ENCODE results near the gene LY86.
"Not testable (repeated sequence)": the region's sequence is repeated elsewhere in the genome, so short reads cannot be mapped to it uniquely, and the experiment has no call there.

LY86 gene

DNA sequence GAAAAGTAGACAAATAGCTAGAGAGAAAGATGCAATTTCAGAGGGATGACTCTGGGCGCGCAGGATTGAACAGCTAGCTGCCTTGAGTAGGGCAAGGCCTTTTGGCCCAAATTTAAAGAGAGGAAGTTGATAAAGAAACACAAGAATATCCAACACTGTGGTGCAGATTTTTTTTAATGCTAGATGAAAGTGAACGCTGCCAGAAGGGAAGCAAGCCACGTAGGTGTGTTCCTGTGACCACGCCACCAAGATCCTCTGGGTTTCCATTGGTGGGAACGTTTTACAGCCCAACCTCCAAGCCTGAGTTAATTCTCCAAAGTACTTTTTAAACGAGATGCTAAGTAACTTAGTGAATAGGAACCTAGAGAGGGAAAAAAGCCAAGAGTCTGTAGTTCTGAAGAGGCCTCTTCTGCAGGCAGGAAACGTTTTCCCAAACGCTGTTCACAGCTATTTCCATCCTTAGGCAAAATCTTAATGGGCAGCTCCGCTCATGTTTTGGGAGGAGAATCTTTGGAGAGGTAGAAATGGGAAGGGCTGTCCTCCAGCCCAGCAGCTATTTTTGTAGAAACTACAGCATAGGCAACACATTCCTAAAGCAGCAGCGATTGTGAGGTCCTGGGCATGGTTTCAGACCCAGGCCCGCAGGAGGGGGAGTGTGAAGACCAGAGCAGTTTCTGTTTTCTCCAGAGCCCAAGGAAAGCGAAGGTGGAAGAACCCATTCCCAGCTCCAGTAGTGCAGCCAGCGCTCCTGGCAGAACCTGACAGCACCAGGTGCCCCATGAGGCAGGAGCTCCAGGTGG, 8.2 kb downstream of the LY86 start:
- DNase-seq (ENCODE audit: low spot score): no peak

DNA sequence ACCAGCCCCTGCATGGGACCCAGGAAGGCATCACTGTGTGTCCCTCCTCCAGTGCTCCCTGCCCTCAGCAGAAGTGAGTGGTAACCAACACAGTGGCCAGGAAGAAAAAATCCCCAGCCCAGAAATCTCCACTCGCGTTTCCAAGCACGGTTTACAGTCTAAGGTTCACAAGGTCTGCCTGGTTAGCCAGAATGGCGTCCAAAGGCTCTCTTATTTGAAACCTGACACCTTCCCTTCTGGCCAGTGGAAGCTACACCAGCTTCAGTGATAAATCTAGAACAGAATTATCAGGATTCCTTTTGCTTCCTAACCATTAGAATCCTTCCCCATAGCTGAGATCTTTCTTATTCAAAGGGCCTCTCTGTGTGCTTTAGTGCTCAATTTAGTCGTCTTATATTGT, 9.2 kb downstream of the LY86 start:
- no peak for DNase-seq (ENCODE audit: low spot score)

DNA sequence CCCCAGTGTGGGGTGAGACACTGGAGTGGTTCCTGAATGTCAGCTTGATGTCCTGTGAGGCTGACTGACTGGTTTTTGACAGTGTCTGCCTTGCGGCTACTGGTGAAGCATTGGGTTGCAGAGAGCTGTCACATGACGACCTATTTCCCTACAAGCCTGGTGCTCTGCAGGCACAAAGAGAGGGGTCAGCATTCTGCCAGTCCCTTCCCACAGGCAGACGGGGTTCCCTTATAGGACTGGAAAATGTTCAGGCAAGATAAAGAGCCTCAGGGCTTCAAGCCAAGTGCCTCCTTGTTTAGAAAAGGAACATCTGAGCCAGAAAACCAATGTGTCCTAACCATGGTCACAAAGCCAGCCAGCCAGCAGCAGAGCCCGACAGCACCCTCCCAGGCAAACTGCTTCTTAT, 11.0 kb downstream of the LY86 start:
- no peak for DNase-seq (ENCODE audit: low spot score)

DNA sequence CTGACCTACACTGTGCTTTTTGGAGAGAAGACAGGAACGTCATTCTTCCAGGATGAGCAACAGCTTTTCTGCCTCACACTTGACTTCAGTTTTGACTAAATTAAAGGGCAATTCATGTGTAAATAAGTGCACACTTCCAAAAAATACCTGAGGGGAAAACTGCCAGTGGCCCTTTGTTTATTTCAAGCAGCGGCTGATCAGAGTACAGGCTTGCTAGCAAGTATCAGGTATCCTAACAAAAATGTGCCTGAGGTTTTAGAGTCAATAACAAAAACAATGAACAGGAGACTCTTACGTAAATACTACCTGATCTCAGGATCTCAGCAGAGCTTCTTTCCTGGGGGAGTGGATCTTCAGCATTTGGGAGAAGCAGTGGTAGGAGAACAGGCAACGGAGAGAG, 12.4 kb downstream of the LY86 start:
- DNase-seq (ENCODE audit: low spot score): no peak

DNA sequence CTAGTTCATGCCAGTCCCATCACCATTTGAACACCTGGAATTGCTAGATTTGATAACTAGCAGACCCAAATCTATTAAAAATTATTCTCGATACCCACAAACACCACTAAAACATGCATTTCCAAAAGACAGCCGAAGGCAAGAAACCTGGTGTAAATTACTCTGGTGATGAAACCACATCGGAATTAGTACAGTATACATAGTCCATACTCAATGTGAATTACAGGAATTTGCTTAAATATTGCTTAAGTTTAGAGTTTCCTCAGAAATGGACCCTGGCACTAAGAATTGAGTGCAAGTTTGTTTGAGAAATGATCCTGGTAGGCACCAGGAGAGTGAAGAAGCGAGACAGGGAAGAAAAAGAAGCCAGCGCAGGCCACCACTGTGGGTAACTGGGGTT, 13.7 kb downstream of the LY86 start:
- no peak for DNase-seq (ENCODE audit: low spot score)

DNA sequence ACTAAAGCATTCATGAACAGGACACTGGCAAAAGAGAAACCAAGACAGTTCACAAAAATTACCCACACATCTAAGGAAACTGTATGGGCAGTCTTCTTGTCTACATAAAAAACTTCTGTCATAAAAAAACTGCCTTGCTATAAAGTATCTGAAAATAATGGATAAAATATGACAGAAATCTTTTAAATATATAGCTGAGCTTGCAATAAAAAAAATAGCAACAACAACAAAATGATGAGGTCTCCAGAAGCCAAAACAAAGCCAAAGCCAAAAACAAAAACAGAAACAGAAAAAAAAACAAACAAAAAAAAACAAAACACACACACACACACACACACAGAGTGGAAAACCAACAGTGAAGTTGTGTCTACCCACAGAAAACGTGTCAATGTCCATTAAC, 14.8 kb downstream of the LY86 start:
- no peak for DNase-seq (ENCODE audit: low spot score)

DNA sequence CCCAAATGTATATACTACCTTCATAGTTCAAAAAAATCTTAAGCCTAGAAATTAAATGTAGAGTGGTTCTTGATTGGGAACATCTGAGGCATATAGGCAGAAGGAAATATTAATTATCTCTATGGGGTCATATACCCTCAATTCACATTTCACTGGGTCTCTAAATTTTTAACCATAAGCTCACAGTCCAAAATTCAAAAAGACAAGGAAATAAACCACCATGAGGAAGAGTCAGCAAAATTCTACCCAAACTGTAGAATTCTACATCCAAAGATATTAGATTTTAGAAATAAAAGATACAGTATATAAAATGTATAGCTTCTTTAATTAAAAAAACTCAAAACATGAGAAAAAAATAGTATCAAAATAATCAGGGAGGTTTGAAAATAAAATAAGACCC, 15.5 kb downstream of the LY86 start:
- DNase-seq (ENCODE audit: low spot score): no peak

DNA sequence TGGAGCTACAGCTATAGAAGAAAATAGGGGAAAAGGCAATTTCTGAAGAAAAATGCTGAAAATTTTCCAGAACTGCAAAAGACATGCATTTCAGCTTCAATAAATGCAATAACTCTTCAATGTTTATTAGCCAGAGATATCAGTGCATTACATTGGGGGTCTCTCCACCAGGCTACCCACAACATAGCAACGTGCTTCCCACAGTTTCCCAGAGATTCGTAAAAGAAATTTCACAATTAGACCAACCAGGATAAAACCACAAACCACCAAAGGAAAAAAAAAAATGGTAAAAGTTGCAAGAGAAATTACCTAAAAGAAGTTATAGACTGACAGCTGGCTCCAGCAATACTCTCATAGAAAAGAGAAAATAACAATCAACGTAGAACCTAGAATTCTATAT, 16.0 kb downstream of the LY86 start:
- no peak for DNase-seq (ENCODE audit: low spot score)

DNA sequence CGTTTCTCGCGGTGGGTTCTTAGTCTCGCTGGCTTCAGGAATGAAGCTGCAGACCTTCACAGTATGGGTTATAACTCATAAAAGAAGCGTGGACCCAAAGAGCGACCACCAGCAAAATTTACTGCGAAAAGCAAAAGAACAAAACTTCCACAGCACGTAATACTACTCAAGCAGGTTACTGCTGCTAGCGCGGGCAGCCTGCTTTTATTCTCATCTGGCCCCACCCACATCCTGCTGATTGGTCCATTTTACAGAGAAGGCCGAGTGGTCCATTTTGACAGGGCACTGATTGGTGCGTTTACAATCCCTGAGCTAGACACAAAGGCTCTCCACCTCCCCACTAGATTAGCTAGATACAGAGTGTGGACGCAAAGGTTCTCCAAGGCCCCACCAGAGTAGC, 17.4 kb downstream of the LY86 start:
- DNase-seq (ENCODE audit: low spot score): no peak

DNA sequence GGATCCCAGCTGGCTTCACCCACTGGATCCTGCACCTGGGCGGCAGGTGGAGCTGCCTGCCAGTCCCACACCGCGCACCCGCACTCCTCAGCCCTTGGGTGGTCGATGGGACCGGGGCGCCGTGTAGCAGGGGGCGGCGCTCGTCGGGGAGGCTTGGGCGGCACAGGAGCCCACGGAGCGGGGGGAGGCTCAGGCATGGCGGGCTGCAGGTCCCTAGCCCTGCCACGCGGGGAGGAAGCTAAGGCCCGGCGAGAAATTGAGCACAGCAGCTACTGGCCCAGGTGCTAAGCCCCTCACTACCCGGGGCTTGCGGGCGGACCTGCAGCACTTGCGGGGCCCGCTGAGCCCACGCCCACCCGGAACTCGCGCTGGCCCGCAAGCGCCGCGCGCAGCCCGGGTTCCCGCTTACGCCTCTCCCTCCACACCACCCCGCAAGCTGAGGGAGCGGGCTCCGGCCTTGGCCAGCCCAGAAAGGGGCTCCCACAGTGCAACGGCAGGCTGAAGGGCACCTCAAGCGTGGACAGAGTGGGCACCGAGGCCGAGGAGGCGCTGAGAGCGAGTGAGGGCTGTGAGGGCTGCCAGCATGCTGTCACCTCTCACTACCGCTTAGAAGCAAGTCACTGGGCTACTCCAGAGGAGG, 18.0 kb downstream of the LY86 start:
- DNase-seq (ENCODE audit: low spot score): not testable (repeated sequence)

DNA sequence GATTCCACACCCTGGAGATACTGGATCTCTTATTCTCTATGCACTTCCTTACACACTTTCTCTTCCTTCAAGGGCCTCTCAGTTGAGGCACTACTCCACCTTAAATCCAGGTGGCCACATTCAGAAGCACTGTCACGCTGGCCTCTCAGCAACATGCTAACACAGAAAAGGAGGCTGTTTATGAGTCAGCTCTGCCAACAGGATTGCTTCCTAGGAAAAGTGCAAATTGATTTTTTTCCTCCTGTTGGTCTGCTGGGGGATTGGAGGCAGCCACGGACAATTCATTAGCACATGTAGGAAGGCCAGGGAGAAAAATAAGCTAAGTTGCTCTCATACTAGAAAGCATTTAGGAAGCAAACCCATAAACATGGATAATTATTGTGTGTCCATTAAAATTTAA, 20.9 kb downstream of the LY86 start:
- no peak for DNase-seq (ENCODE audit: low spot score)

DNA sequence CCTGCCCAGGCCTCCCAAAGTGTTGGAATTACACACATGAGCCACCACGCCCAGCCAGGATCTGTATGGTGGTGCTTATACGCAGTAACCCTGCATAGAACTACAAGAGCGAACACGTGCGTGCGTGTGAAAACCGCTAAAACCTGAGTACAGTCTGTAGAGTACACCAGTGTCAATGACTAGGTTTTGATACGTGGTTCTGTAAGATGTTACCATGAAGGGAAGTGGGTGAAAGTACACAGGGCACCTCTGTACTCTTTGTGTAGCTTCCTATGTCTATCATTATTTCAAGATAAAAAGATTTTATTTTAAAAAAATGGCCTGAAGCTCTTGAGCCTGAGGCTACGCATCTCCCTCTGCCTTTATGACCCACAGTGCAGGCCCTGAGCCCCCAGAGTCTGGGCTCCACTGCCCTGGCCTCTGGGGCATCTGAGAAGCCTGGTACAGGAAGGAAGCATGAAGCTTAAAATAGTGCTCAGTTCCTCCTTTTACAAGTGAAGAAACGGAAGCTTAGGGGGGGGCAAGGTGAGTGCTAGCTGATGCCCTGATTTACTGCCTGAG, 21.6 kb downstream of the LY86 start:
- no peak for DNase-seq (ENCODE audit: low spot score)

DNA sequence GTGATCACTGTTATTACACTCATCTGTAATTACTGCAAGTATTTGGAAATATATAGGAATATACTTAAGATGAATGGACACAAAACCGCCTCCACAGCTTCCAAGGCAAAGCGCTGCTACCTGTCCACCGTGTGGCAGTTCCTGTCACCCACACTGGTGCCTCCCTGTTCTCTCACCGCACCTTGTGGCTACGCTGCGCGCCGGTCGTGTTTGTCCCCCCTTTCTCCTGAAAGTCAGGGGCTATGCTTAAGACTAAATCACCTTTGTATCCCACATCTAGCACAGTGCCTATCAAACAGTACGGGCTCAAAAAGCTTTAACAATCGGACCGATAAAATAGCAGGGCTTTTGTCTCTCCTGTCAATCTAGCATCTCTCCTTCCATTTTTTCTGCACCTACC, 23.0 kb downstream of the LY86 start:
- no peak for DNase-seq (ENCODE audit: low spot score)

DNA sequence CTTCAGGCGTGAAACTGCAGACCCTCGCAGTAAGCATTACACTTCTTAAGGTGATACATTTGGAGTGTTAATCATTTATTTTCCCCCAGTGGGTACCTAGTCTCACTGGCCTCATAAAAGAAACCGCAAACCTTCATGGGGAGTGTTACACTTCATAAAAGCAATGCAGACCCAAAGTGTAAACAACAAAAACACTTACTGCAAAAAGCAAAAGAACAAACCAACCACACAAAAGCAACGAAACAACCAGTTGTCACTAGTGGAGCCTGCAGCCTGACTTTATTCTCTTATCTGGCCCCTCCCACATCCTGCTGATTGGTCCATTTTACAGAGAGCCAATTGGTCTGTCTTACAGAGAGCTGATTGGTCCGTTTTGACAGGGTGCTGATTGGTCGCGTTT, 23.8 kb downstream of the LY86 start:
- no peak for DNase-seq (ENCODE audit: low spot score)

DNA sequence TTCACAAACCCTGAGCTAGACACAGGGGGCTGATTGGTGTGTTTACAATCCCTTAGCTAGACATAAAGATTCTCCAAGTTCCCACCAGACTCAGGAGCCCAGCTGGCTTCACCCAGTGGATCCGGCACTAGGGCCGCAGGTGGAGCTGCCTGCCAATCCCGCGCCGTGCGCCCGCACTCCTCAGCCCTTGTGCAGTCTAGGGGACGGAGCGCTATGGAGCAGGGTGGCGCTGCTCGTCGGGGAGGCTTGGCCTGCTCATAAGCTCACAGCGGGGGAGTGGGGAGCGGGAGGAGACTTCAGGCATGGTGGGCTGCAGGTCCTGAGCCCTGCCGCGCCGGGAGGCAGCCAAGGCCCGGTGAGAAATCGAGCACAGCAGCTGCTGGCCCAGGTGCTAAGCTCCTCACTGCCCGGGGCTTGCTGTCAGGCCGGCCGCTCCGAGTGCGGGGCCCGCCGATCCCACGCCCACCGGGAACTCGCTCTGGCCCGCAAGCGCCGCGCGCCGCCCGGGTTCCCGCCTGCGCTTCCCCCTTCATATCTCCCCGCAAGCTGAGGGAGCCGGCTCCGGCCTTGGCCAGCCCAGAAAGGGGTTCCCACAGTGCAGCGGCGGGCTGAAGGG, 24.7 kb downstream of the LY86 start:
- not testable (repeated sequence) for DNase-seq (ENCODE audit: low spot score)

DNA sequence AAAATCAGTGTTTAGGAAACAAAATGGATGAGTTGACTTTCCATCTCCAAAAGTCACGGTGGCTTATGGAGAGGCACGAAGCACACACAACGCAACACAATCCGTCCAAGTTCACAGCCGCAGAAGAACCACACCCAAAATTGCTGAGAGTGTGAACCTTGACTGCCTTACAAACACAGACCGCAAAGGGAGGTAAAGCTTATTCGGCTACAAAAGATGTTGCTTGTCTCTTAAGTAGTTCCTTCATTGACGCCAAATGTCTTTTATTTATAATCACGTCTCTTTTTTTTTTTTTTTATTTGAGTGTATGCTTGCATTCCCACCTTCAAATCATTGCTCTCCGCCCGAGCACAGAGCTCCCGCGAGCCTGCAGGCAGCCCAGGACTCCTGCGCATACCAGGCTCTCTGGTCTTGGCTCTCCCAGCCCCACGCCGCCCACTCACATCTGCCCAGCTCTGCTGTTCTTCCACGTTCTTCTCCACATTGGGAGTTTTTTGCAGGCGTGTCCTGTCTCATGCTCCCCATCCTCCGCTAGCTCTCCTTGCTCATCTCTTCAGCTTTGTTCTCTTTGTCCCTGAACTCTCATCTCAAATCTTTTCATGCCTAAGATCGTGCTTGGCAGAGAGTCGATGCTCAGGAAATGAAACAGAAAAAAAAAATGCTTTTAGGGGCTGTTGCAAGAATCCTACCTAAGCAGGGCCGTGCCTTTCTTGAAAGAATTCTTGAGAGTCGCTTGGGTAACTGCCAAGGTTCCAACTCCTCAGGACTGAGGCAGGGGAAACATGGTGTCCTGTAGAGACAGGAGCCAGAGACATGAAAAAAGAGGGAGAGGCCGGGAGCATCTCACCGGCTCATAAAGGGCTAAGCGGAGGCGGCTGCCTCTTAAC, 25.8 kb downstream of the LY86 start:
- no peak for DNase-seq (ENCODE audit: low spot score)

DNA sequence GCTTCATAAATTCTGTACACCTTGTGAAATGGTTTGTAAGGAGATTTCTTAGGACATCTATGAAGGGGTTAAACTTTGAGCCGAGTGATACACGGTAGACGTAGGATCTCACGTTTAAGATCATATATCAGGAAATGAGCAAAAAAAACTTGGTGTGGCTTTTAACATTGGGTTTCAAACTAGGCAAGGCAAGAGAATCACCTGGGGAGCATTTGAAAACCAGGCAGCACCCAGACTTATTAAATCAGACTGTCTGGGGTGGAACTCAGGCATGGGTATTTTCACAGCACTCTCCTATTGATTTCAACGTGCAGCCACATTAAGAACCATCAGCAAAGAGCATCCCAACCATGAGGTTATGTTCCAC, 26.4 kb downstream of the LY86 start:
- no peak for DNase-seq (ENCODE audit: low spot score)

DNA sequence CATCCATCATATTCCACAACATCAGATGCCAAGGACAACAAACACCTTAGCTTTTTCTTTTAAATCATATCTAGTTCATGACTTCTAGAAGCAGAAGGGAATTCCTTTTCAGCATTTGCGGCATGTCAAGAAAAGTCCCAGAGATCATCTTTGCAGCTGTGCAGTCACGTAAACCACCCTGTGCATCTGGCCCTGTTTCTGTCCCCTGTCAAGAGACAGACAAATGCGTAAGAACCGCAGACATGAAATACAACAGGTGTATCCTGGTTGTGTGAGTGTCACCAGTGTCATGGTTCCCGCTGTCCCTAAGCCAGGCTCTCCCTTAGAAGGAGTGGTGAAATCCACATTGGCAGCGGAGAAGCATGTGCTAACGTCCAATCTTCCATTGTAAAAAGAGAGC, 28.1 kb downstream of the LY86 start:
- DNase-seq (ENCODE audit: low spot score): no peak

DNA sequence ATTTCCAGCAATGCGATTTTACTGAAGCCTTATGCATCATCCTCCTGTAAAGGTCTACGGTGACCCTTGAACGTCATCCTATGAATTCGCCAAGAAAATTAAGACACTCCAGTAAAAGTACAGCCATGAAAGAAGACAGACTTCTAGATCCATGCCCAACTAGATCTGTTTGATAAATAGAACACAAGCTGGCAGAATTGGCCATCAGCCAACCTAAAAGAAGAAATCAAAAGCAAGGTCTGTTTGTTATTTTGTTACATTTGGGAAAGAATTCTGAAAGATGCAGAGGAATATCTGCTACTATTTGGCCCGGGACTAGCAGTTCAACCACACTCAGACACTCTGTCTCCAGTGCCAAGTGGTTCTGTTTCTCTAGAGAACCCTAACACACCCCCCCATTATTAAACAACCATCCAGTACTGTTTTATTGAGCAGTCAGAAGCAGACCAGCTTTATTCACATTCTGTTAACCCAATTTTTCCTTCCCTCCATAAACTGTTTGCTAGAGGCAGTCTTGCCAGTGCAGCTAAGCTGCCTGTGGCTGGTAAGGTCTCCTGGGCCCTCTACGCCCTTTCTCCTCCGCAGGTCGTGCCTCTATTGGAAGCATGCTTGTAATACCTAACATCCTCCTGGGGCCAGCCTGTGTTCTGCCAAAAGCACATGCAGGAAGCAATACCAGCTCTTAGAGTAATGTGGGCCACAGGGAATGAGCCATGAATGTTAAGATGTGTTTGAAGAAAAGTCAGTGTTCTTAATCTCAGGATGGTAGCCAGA, 30.7 kb downstream of the LY86 start:
- DNase-seq (ENCODE audit: low spot score): no peak

DNA sequence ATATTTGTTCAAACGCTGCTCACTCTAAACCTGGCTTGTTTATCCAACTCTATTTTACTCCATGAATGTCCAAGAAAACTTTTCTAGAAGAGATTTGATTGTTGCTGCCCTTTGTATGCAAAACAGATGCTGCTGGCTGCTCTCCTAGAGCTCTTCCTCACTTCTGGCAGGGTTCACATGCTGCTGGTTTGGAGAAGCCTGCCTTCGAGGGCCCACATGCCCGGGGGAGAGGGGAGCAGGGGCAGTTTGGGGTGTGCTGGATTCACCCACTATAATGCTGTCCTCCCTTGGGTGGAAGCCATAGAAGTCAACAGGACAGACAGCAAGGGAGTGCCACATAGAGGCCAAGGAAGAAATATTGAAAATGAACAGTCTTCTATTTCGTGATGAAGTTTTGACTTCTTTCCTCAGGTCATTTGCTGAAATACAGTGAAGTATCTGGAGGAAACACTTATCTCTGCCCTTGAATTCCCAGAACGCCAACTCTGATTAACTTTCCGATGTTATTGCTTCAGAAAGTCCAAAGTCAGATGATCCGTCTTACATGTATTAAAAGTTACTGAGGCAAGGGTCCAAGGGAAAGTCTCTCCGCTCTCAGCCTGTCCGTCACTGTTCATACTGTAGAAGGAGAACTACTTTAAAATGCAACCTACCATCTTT, 32.4 kb downstream of the LY86 start:
- DNase-seq (ENCODE audit: low spot score): no peak

DNA sequence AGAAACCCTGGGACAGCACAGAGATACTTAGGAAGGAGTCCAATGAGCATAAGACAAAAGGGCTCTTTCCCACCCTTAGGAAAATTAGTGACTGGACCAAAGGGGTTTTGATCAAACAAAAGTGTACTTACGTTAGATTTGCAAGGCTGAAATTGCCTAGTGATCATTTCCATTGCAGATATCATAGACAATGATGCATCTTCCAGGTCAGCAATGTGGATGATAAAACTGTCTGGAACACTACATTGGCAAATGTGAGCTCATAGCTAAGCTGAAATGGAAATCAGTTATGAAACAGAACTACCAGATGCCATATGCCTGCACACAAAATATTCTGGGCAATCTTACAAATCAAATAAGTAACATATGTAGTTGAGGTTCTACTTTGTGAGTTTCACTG, 34.0 kb downstream of the LY86 start:
- no peak for DNase-seq (ENCODE audit: low spot score)

Measured in HuH-7.5 (cell line).